Ovary (tissue), 9 donors: ENCODE results near the gene CLASP1. TPM values are rescaled to one million over a fixed set of nuclear protein-coding genes. Genes with fewer than 3 reads are reported as not detected.
A peak's percentile ranks its signal among the peaks of the same experiment; 100 is the strongest.

Experiments used
- DNase-seq, 5 donors: peaks; one replicate each; pipeline ENCODE4 v3.0.0-alpha.2; 2019 to 2020
- H3K27ac ChIP-seq, 2 donors: fragments of 200-600 bp; one replicate each; pipeline versions ENCODE4 v1.5.1 to v1.8.0; 2019 to 2022
- H3K27me3 ChIP-seq: fragments of 200-600 bp; one replicate; pipeline ENCODE4 v1.8.0; 2022
- H3K36me3 ChIP-seq: fragments of 200-600 bp; sonication (generic); one replicate; pipeline ENCODE4 v1.5.1; 2019
- H3K4me1 ChIP-seq: one replicate; pipeline ENCODE4 v1.8.1; 2013; ENCODE audit warnings: mild to moderate bottlenecking, moderate library complexity; ENCODE audit not compliant: insufficient read depth
- H3K4me3 ChIP-seq: fragments of 200-600 bp; sonication (generic); one replicate; pipeline ENCODE4 v1.5.1; 2017
- H3K9me3 ChIP-seq, 2 donors: fragments of 200-600 bp in 1 of 2; sonication (generic) in 1 of 2; one replicate each; pipeline versions ENCODE4 v1.5.1 to v1.8.1; 2013 to 2019; ENCODE audit warnings: mild to moderate bottlenecking in 1 of 2, moderate library complexity in 1 of 2
- EP300 ChIP-seq: sonication (generic); formaldehyde crosslinking; IDR thresholded peaks from one replicate; pipeline ENCODE4 v1.6.1; 2017; ENCODE audit warnings: antibody characterized with exemption
- POLR2A ChIP-seq: fragments of 450-650 bp; IDR thresholded peaks from one replicate; pipeline ENCODE4 v1.6.1; 2017; ENCODE audit warnings: antibody characterized with exemption, mild to moderate bottlenecking, moderate library complexity
- WGBS, 3 donors: extraction: QIAGEN DNeasy Blood & Tissue Kit in 1 of 3; methylation state at CpG; one replicate each; pipeline versions ENCODE4 v1.1.5 to v1.1.7; 2013 to 2017; 5-methylcytosine and 5-hydroxymethylcytosine counted together
- intact Hi-C, 4 donors: fragments of 100-400 bp; cut with DNase I; formaldehyde crosslinking; loops; one replicate each; pipeline versions ENCODE4 v1.11.0 to v1.15.1; 2022 to 2023
- polyA plus RNA-seq, 2 donors: library from polyadenylated mRNA; stranded (reverse); fragments of 200-250 nt in 1 of 2; fragments of 350-450 nt in 1 of 2; fragmentation: Illumina TruSeq in 1 of 2; extraction: RNeasy Lipid Tissue Mini Kit (QIAGEN cat#74804) in 1 of 2; gene quantifications; one replicate each; pipeline ENCODE4 v1.2.3, GENCODE V29; 2013 to 2014
- total RNA-seq, 7 donors: library from RNA; depleted of rRNA in 2 of 7; stranded (reverse); fragments of >200 nt in 2 of 7; fragmentation: NEBNext Ultra II Directional in 3 of 7; extraction: Animal tissue kit (Norgen Biotek cat#: 25700) in 3 of 7; gene quantifications; one replicate each; pipeline versions ENCODE4 v1.1.0 to v1.2.4, GENCODE V29; 2016 to 2023
- TF ChIP-seq, protein P1 (sequence below), 3 donors: fragments of 450-650 bp in 2 of 3; fragments of 200-600 bp in 1 of 3; IDR thresholded peaks; one replicate each; pipeline versions ENCODE4 v1.5.1 to v1.8.0; 2016 to 2022; ENCODE audit warnings: antibody characterized with exemption in 3 of 3, mild to moderate bottlenecking in 1 of 3
- donor health status: DM: no; HTN: no; CAD: no; lungs with moderate emphysema.
- donor health status: DM: no; HTN: no; CAD: no.
- donor health status: Bipolar disorder and iron deficiency.
- donor health status: DM: yes; HTN: yes; CAD: no.
- donor health status: DM: no; HTN: no; CAD: no.
- donor health status: DM: yes; HTN: yes; CAD: no.

CLASP1 gene
- total and polyA plus RNA-seq, 9 donors: 15.8 to 58.7 (median 47.9) TPM

DNA sequence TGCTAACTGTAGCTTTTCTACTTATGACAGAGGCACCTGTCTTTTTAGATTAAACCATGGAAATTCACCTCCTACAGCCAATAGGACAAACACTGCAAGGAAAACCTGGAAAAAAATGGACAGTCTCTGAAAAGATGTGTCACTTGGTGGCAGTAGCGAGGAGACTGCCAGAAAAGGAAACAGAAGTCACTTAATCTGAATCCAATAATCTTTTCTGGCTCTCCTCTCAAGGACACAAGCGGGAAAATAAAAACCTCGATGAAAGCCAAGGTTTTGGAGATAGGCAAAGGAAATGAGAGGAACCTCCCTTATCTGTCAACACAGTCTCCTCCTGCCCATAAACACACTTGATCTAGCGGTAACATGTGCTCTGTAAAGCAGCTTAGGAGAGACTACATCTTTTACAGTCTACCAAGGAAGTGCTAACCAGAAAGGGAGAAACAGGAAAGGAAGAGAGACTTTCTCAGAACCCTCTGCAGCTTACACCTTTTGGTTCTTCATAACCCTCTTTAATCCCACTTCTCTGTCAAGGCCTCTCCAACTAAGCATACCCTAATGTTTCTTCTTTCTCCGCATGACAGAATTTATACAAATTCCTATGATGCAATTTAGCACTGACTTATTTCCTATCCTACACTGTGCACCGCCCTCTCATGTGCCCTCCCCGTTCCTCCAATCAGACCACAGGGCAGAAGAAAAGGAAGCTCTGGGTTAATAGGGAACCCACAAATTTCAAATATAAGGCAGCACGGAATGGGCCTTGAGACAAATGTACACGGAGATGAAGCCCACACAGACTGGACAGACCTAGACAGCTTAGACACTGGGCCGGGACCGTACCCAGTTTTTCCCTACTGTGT is 52.8 kb downstream of the CLASP1 start:
- Histone ChIP-seq H3K4me3 (no peak overlapping the region), H3K4me1 (peaks cover 5% of the 10 kb centered on the region), H3K36me3 (no peaks in the 10 kb centered on the region), H3K9me3 (no peaks in the 10 kb centered on the region), H3K27me3 (no peaks in the 10 kb centered on the region), H3K27ac (peak overlapping the region in 1 of 2 donors; percentile 6)
- TF ChIP-seq, protein P1, sequence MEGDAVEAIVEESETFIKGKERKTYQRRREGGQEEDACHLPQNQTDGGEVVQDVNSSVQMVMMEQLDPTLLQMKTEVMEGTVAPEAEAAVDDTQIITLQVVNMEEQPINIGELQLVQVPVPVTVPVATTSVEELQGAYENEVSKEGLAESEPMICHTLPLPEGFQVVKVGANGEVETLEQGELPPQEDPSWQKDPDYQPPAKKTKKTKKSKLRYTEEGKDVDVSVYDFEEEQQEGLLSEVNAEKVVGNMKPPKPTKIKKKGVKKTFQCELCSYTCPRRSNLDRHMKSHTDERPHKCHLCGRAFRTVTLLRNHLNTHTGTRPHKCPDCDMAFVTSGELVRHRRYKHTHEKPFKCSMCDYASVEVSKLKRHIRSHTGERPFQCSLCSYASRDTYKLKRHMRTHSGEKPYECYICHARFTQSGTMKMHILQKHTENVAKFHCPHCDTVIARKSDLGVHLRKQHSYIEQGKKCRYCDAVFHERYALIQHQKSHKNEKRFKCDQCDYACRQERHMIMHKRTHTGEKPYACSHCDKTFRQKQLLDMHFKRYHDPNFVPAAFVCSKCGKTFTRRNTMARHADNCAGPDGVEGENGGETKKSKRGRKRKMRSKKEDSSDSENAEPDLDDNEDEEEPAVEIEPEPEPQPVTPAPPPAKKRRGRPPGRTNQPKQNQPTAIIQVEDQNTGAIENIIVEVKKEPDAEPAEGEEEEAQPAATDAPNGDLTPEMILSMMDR (IDR thresholded peaks at IDR 0.05): no peak
- TF ChIP-seq POLR2A (no peak), EP300 (no peak)
- intact Hi-C loops: no loop called here
- peak in 2 of 5 donors; percentile 13 to 29 for DNase-seq
- WGBS, 3 donors: 17 to 26% (median 19%) methylated on average over 11 of the region's 11 CpGs

DNA sequence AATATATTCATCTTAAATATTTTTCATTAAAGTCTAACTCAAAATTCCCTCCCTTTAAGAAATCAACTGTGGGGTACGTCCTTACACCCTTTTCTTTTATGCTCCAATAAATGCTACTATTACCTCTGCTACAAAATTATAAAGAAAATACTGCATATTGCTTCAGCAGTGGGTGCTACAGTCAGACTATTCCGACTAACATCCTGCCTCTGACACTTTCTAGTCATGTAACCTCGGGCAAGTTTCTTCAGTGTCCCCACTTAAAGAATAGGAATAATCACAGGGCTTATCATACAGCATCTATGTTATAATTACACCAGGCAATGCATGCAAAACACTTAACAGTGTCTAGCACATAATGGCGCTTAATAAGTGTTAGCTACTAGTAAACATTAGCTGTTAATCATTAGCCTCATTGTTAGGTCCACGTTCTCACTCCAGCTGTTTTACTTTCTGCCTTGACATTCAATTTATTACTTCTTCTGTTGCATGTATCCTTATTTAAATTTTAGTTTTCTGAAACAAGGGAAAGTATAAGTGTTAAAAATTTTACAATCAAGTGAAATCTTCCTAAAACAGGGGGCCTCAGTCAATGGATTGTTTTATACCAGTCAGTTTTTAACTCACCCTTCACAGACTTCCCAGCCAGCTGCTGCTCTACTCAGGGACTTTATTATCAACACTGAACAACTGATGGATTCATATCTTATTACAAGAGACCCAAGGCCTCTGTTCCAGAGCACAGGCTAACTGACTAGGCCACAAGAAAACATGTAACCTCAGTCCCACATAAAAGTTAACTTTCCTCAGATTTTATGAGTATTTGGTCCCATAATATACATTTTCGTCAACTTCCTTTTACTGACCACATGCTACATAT is 54.0 kb downstream of the CLASP1 start:
- WGBS, 3 donors: 72 to 78% (median 75%) methylated on average over 6 of the region's 6 CpGs
- no peak for DNase-seq
- Histone ChIP-seq H3K36me3 (no peaks in the 10 kb centered on the region), H3K27ac (no peak overlapping the region), H3K4me1 (peaks cover 5% of the 10 kb centered on the region), H3K4me3 (no peak overlapping the region), H3K9me3 (no peaks in the 10 kb centered on the region), H3K27me3 (no peaks in the 10 kb centered on the region)
- intact Hi-C loops: no loop called here
- TF ChIP-seq EP300 (no peak), POLR2A (no peak)
- TF ChIP-seq, protein P1 (IDR thresholded peaks at IDR 0.05): no peak

DNA sequence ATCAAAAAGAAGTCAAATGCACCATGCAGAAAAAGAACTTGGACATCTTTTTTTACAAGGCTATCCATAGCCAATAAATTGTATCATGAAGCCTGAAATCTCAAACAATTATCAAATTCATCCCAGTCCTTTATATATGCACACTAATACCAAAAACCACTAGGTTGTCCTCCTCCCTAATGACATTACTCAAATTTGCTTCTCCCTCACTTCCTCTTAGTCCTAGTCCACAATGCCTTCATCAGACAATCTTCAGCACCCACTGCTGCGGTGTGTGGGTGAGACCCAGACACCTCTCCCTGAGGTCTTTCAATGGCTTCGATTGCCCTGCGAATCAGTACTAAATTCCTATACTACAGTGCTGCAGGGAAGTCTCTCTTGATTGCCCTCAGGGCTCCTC is 58.1 kb downstream of the CLASP1 start:
- TF ChIP-seq EP300 (no peak), POLR2A (no peak)
- TF ChIP-seq, protein P1 (IDR thresholded peaks at IDR 0.05): no peak
- intact Hi-C loops: no loop called here
- Histone ChIP-seq H3K4me1 (no peaks in the 10 kb centered on the region), H3K27ac (no peak overlapping the region), H3K9me3 (no peaks in the 10 kb centered on the region), H3K27me3 (no peaks in the 10 kb centered on the region), H3K4me3 (no peak overlapping the region), H3K36me3 (no peaks in the 10 kb centered on the region)
- no peak for DNase-seq
- WGBS, 3 donors: 96 to 97% (median 97%) methylated on average over 3 of the region's 3 CpGs

DNA sequence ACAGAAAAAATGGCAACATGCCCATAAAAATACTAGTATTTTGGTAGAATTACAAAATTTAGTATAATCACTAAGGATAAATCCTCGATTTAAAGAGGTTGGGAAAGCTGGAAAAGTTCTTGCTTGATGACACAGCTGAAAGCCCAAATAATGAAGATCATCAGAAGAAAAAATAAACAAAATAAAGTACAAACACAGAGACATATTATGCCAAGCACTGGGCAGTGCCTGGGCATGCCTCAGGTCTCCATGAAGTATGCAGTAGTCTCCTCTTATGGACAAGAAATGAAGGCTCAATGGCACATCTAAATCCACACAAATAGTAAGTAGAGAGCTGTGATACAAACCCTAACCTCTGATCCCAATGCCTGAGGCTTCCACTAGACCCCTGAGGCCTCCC is 60.9 kb downstream of the CLASP1 start:
- Histone ChIP-seq H3K4me1 (no peaks in the 10 kb centered on the region), H3K27me3 (no peaks in the 10 kb centered on the region), H3K27ac (no peak overlapping the region), H3K4me3 (no peak overlapping the region), H3K36me3 (no peaks in the 10 kb centered on the region), H3K9me3 (no peaks in the 10 kb centered on the region)
- 55 to 79% (median 55%) methylated on average over 1 of the region's 1 CpG for WGBS, 3 donors
- intact Hi-C loops: loop anchor here in 1 of 4 donors (10.0 kb wide), 1 partner anchor 314 kb away; no protein-coding TSS in a partner anchor
- no peak for TF ChIP-seq EP300
- TF ChIP-seq, protein P1 (IDR thresholded peaks at IDR 0.05): no peak
- no peak for TF ChIP-seq POLR2A
- DNase-seq: no peak
